ENCODE data around the gene NUDT11.

Gene NUDT11

GRCh38 chrX:51476930-51477329, 19.5 kb downstream of the NUDT11 start:
- H3K9me3 ChIP-seq (ENCODE audit: control insufficient read depth, insufficient read depth, low read length): no peaks in the 10 kb centered on the region
- no peak overlapping the region for H3K4me2 ChIP-seq (ENCODE audit: low read length)
- no peaks in the 10 kb centered on the region for H3F3A ChIP-seq (ENCODE audit: control insufficient read depth, insufficient read depth)
- no peak overlapping the region for H3K4me3 ChIP-seq (ENCODE audit: low read length)
- H3K4me1 ChIP-seq (ENCODE audit: control insufficient read depth, low read length): no peaks in the 10 kb centered on the region
- H3K27ac ChIP-seq (ENCODE audit: low read depth, low read length): no peak overlapping the region
- no peaks in the 10 kb centered on the region for H3K36me3 ChIP-seq (ENCODE audit: control insufficient read depth, low read length)
- no peaks in the 10 kb centered on the region for H3K79me2 ChIP-seq (ENCODE audit: control insufficient read depth, low read length)
- no peaks in the 10 kb centered on the region for H3K27me3 ChIP-seq (ENCODE audit: control insufficient read depth, low read length)
- H3K9me2 ChIP-seq (replicated peaks; ENCODE audit: control insufficient read depth, low read length): no peaks in the 10 kb centered on the region
- TF ChIP-seq EZH2phosphoT487 (IDR thresholded peaks at IDR 0.05; ENCODE audit: borderline replicate concordance, low read length) (no peak), CTCF (IDR thresholded peaks at IDR 0.05; ENCODE audit: low read depth, low read length, poor library complexity, severe bottlenecking) (no peak)
- H4K20me1 ChIP-seq (ENCODE audit: control insufficient read depth, insufficient read depth, low read depth, low read length): no peaks in the 10 kb centered on the region

- Histone ChIP-seq H3K4me3 (ENCODE audit: low read length) (no peak overlapping the region), H3K79me2 (ENCODE audit: control insufficient read depth, low read length) (no peaks in the 10 kb centered on the region), H3K9me2 (replicated peaks; ENCODE audit: control insufficient read depth, low read length) (no peaks in the 10 kb centered on the region), H3F3A (ENCODE audit: control insufficient read depth, insufficient read depth) (no peaks in the 10 kb centered on the region), H3K27ac (ENCODE audit: low read depth, low read length) (no peak overlapping the region), H4K20me1 (ENCODE audit: control insufficient read depth, insufficient read depth, low read depth, low read length) (no peaks in the 10 kb centered on the region), H3K27me3 (ENCODE audit: control insufficient read depth, low read length) (no peaks in the 10 kb centered on the region), H3K4me1 (ENCODE audit: control insufficient read depth, low read length) (no peaks in the 10 kb centered on the region), H3K36me3 (ENCODE audit: control insufficient read depth, low read length) (no peaks in the 10 kb centered on the region), H3K4me2 (ENCODE audit: low read length) (no peak overlapping the region), H3K9me3 (ENCODE audit: control insufficient read depth, insufficient read depth, low read length) (no peaks in the 10 kb centered on the region)
- TF ChIP-seq CTCF (IDR thresholded peaks at IDR 0.05; ENCODE audit: low read depth, low read length, poor library complexity, severe bottlenecking) (no peak), EZH2phosphoT487 (IDR thresholded peaks at IDR 0.05; ENCODE audit: borderline replicate concordance, low read length) (no peak)
These were observed 33.1 kb downstream of the NUDT11 start for GRCh38 chrX:51463322-51463721.

DNA sequence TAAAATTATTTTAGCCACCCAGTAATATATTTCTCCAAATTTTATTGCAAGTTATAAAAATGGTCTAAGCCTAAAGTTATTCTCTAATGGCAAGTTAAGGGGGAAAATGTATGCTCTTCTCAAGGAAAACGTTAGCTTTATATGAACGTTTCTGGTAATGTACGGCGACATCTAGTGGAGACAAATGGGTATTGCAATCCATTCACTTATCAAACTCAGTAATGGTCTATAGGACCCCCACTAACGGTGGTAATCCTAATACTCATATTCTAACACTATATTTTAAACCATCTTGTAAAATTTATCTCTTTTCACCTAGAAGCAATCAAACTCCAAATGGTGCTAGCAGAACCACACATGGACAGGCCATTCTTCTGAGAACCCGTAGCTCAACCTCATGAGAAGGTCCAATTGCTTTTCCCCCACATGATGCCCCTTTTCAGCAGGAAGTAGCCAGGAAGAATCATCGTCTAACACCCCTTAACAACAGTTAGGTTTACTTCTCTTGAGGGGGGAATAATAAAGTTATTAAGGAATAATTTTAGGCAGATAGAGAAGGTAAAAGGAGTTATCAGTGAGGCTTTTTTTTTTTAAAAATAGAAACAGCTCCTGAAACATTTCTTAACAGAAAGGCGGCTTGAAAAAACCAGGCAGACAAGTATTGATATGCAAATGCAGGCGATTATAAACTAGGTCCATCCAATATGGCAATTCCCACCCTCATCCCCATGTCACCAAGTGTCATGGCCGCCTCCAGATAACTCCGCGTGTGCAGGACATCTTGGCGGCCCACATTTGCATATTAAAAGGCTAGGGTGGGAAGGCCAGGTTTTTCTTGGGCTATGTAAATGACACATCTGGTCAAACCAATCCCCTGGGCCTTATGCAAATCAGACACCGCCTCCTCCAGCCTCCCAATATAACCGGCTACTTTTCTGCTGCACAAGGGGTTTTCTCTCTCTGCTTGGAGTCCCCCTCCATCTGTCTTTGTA, 35.0 kb downstream of the NUDT11 start:
- TF ChIP-seq CTCF (IDR thresholded peaks at IDR 0.05; ENCODE audit: low read depth, low read length, poor library complexity, severe bottlenecking) (peak; percentile 60), EZH2phosphoT487 (IDR thresholded peaks at IDR 0.05; ENCODE audit: borderline replicate concordance, low read length) (no peak)
- Histone ChIP-seq H3K36me3 (ENCODE audit: control insufficient read depth, low read length) (no peaks in the 10 kb centered on the region), H3F3A (ENCODE audit: control insufficient read depth, insufficient read depth) (no peaks in the 10 kb centered on the region), H3K79me2 (ENCODE audit: control insufficient read depth, low read length) (no peaks in the 10 kb centered on the region), H3K4me3 (ENCODE audit: low read length) (no peak overlapping the region), H3K9me2 (replicated peaks; ENCODE audit: control insufficient read depth, low read length) (no peaks in the 10 kb centered on the region), H4K20me1 (ENCODE audit: control insufficient read depth, insufficient read depth, low read depth, low read length) (no peaks in the 10 kb centered on the region), H3K4me1 (ENCODE audit: control insufficient read depth, low read length) (no peaks in the 10 kb centered on the region), H3K27me3 (ENCODE audit: control insufficient read depth, low read length) (no peaks in the 10 kb centered on the region), H3K9me3 (ENCODE audit: control insufficient read depth, insufficient read depth, low read length) (no peaks in the 10 kb centered on the region), H3K4me2 (ENCODE audit: low read length) (no peak overlapping the region), H3K27ac (ENCODE audit: low read depth, low read length) (no peak overlapping the region)
